ENCODE results near the gene SGMS1.

- no peak for TF ChIP-seq ISL1 (CRISPR knock-in tag; IDR thresholded peaks at IDR 0.05)
- TF ChIP-seq CSDC2 (CRISPR knock-in tag; IDR thresholded peaks at IDR 0.05) = no peak
- no peak for TF ChIP-seq RARB (CRISPR knock-in tag; IDR thresholded peaks at IDR 0.05)
- no peak for TF ChIP-seq OSR1 (CRISPR knock-in tag; IDR thresholded peaks at IDR 0.05)
- TF ChIP-seq ESRRG (CRISPR knock-in tag; IDR thresholded peaks at IDR 0.05) = no peak
- no peak for TF ChIP-seq ZFP3 (CRISPR knock-in tag; IDR thresholded peaks at IDR 0.05)
- TF ChIP-seq PATZ1 (CRISPR knock-in tag; IDR thresholded peaks at IDR 0.05; ENCODE audit: borderline replicate concordance) = no peak
- no peak for TF ChIP-seq SNAI2 (CRISPR knock-in tag; IDR thresholded peaks at IDR 0.05)
- no peak for TF ChIP-seq ZFP30 (CRISPR knock-in tag; IDR thresholded peaks at IDR 0.05)
- no peak for TF ChIP-seq POU6F1 (CRISPR knock-in tag; IDR thresholded peaks at IDR 0.05; ENCODE audit: borderline replicate concordance, low read depth)
- no peak for TF ChIP-seq BACH2 (CRISPR knock-in tag; IDR thresholded peaks at IDR 0.05; ENCODE audit: borderline replicate concordance)
- TF ChIP-seq TSHZ2 (CRISPR knock-in tag; IDR thresholded peaks at IDR 0.05) = no peak
- no peak for TF ChIP-seq ARNTL (CRISPR knock-in tag; IDR thresholded peaks at IDR 0.05; ENCODE audit: borderline replicate concordance, low read depth)
Measured at GRCh38 chr10:50469778-50470193, 154.0 kb downstream of the SGMS1 start.

Data from SK-N-SH treated with all-trans-retinoic acid at 6 μM for 48 hours (cell line).